Kidney (tissue), 14 donors: Measurements from ENCODE around the gene KLHL21. TPM values are rescaled to one million over a fixed set of nuclear protein-coding genes. Genes with fewer than 3 reads are reported as not detected.
"Not testable (repeated sequence)": the region's sequence is repeated elsewhere in the genome, so short reads cannot be mapped to it uniquely, and the experiment has no call there.

Experiments
- DNase-seq, 5 donors: peaks; one replicate each; pipeline ENCODE4 v3.0.0-alpha.2; 2013 to 2020
- FAIRE-seq: peaks from 2 replicates; lab custom pipeline; 2012; peaks lifted over from hg19 to GRCh38; lab: Jason Lieb, UNC
- H3K27ac ChIP-seq, 2 donors: one replicate each; pipeline ENCODE4 v1.7.0; 2013; ENCODE audit warnings: low read depth in 2 of 2, low read length in 2 of 2, inconsistent platforms in 1 of 2
- H3K27me3 ChIP-seq: one replicate; pipeline ENCODE4 v1.7.1; 2013; ENCODE audit warnings: low read length, inconsistent platforms; ENCODE audit not compliant: control insufficient read depth, insufficient read depth
- H3K36me3 ChIP-seq, 3 donors: one replicate each; pipeline versions ENCODE4 v1.7.0 to v1.7.1; 2013; ENCODE audit warnings: low read length in 3 of 3, control low read depth in 1 of 3, inconsistent platforms in 1 of 3; ENCODE audit not compliant: insufficient read depth in 3 of 3, control insufficient read depth in 2 of 3
- H3K4me1 ChIP-seq, 3 donors: one replicate each; pipeline versions ENCODE4 v1.7.0 to v1.7.1; 2013; ENCODE audit warnings: low read length in 3 of 3, inconsistent platforms in 1 of 3, low read depth in 1 of 3; ENCODE audit not compliant: control insufficient read depth in 2 of 3, insufficient read depth in 2 of 3
- H3K4me3 ChIP-seq, 3 donors: one replicate each; pipeline versions ENCODE4 v1.7.0 to v1.8.1; 2013; ENCODE audit warnings: low read length in 3 of 3, control low read depth in 1 of 3, inconsistent platforms in 1 of 3
- H3K9ac ChIP-seq, 3 donors: one replicate each; pipeline versions ENCODE4 v1.7.0 to v1.7.1; 2013; ENCODE audit warnings: low read length in 3 of 3, control low read depth in 1 of 3, inconsistent platforms in 1 of 3
- H3K9me3 ChIP-seq, 3 donors: one replicate each; pipeline versions ENCODE4 v1.7.0 to v1.7.1; 2013; ENCODE audit warnings: low read length in 3 of 3, control low read depth in 1 of 3, inconsistent platforms in 1 of 3; ENCODE audit not compliant: control insufficient read depth in 2 of 3, insufficient read depth in 1 of 3
- CTCF ChIP-seq: IDR thresholded peaks from 3 replicates; pipeline ENCODE4 v1.5.1; 2012; ENCODE audit warnings: mild to moderate bottlenecking, moderate library complexity, borderline replicate concordance; ENCODE audit not compliant: insufficient read depth; ENCODE audit errors: extremely low read depth
- intact Hi-C: fragments of 100-400 bp; cut with DNase I; formaldehyde crosslinking; loops from one replicate; pipeline ENCODE4 v1.11.1; 2022
- polyA plus RNA-seq: library from polyadenylated mRNA; stranded (reverse); fragments of 350-450 nt; fragmentation: Illumina TruSeq; extraction: RNeasy Lipid Tissue Mini Kit (QIAGEN cat#74804); gene quantifications from one replicate; pipeline ENCODE4 v1.2.3, GENCODE V29; 2014; ENCODE audit warnings: low read depth, low replicate concordance; ENCODE audit not compliant: insufficient read depth
- total RNA-seq: library from RNA; stranded (reverse); fragmentation: NEBNext Ultra II Directional; extraction: Animal tissue kit (Norgen Biotek cat#: 25700); gene quantifications from one replicate; pipeline ENCODE4 v1.2.1, GENCODE V29; 2021
- donor health status: control.
- donor health status: control.
- donor health status: control.
- donor health status: control.
- donor health status: control.
- donor health status: DM: yes; HTN: yes; CAD: no.
- donor health status: Normal renal cell carcinoma (clear cell type).

Gene KLHL21
- total and polyA plus RNA-seq, 2 donors from 2014 or later: 13.9 to 25.0 TPM

DNA sequence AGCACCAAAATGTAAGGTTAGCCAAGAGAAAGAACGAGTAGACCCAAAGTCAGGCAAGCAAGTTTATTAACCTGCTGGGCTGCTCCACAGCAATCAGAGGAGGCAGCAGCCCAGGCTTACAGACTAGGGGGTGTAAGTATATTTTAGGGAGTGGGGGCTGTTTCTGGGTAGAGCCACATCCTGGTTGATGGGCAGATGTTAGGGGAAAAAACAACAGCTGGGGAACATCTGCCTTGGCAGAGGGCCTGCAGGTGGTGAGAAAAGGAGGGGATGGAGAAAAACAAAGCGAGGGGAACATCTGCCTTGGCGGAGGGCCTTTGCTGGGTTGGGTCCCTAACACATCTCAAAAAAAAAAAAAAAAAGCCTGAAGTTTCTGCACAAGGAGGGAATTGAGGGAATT, 32.6 kb downstream of the KLHL21 start:
- no peak for DNase-seq
- no peak overlapping the region for H3K4me3 ChIP-seq
- no peaks in the 10 kb centered on the region for H3K4me1 ChIP-seq
- no peaks in the 10 kb centered on the region for H3K27me3 ChIP-seq
- H3K9ac ChIP-seq: no peak overlapping the region
- intact Hi-C loops: no loop called here
- TF ChIP-seq CTCF: no peak
- no peaks in the 10 kb centered on the region for H3K36me3 ChIP-seq
- H3K9me3 ChIP-seq: peaks cover 0 to 2% (median 0%) of the 10 kb centered on the region in 3 donors
- no peak for FAIRE-seq
- H3K27ac ChIP-seq: no peak overlapping the region

GRCh38 chr1:6569033-6569432, 33.6 kb downstream of the KLHL21 start:
- Histone ChIP-seq H3K4me3 (no peak overlapping the region), H3K27me3 (no peaks in the 10 kb centered on the region), H3K9ac (no peak overlapping the region), H3K4me1 (no peaks in the 10 kb centered on the region), H3K9me3 (peaks cover 0 to 2% (median 0%) of the 10 kb centered on the region in 3 donors), H3K36me3 (no peaks in the 10 kb centered on the region), H3K27ac (no peak overlapping the region)
- FAIRE-seq (no peak), DNase-seq (no peak)
- intact Hi-C loops: no loop called here
- TF ChIP-seq CTCF: no peak

DNA sequence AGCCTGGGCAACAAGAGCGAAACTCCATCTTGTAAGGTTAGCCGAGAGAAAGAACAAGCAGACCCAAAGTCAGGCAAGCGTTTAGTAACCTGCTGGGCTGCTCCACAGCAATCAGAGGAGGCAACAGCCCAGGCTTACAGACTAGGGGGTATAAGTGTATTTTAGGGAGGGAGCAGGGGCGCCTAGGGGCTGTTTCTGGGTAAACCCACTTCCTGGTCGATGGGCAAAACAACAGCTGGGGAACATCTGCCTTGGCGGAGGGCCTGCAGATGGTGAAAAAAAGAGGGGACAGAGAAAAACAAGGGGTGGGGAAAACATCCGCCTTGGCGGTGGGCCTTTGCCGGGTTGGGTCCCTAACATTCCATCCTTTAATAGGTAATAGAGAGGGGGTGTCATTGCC, 42.4 kb downstream of the KLHL21 start:
- Histone ChIP-seq H3K9ac (no peak overlapping the region), H3K27ac (no peak overlapping the region), H3K27me3 (no peaks in the 10 kb centered on the region), H3K4me3 (no peak overlapping the region), H3K9me3 (no peaks in the 10 kb centered on the region), H3K36me3 (no peaks in the 10 kb centered on the region), H3K4me1 (no peaks in the 10 kb centered on the region)
- no peak for TF ChIP-seq CTCF
- intact Hi-C loops: no loop called here
- no peak for FAIRE-seq
- peak in 1 of 5 donors; percentile 26 for DNase-seq

- H3K4me3 ChIP-seq, FAIRE-seq, H3K36me3 ChIP-seq, intact Hi-C loops, H3K27me3 ChIP-seq, DNase-seq, H3K9me3 ChIP-seq, H3K9ac ChIP-seq, H3K4me1 ChIP-seq, H3K27ac ChIP-seq: not testable (repeated sequence)
Observed at GRCh38 chr1:6559161-6559560, 43.5 kb downstream of the KLHL21 start.
